ENCODE data around the gene MED27.

The MED27 gene

DNA sequence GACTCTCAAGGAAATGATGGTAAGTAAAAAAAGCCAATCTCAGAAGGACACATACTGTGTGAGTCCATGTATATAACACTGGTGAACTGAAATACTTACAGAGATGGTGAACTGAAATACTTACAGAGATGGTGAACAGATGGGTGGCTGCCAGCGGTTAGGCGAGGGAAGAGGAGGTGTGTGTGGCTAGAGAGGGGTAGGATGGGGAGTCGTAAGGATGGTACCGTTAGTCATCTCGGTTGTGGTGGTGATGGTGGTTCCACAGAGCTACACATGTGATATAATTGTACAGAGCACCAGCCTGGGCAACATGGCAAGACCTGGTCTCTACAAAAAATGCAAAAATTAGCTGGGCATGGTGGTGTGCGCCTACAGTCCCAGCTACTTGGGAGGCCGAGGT, 226.2 kb downstream of the MED27 start:
- DNase-seq (ENCODE audit: low read depth) = no peak

DNA sequence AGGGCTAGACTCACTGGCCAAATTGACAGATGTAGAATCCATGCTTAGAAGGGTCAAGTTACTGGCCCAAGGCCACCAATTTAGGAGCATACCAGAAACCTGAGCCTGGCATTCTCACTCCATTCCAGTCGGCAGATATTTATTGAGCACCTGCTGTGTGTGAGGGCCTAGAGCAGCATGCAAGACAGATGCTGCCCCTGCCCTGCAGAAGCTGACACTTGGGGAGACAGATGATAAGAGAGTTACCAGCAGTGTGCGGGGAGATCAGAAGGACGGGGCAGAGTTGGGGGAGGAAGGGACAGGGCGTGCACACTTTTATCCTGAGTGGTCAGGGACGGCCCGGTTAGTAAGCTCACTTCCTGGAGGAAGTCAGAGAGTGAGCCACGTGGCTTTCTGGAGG, 228.3 kb downstream of the MED27 start:
- no peak for DNase-seq (ENCODE audit: low read depth)

DNA sequence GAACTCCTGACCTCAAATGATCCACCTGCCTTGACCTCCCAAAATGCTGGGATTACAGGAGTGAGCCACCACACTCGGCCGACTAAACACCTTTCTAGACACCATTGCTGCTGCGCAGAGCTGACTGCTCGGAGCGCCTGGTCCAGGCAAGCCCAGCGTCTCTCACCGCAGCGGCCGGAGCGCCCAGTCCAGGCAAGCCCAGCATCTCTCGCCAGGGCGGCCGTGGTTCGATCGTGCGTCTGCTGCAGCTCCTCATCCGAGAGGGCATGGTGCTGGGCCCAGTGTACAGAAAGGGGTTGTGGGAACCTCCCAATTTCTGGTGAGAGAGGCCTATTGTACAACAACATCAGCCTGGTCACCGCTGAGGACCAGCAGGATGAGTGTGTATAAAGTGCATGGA, 230.3 kb downstream of the MED27 start:
- DNase-seq (ENCODE audit: low read depth) = no peak

DNA sequence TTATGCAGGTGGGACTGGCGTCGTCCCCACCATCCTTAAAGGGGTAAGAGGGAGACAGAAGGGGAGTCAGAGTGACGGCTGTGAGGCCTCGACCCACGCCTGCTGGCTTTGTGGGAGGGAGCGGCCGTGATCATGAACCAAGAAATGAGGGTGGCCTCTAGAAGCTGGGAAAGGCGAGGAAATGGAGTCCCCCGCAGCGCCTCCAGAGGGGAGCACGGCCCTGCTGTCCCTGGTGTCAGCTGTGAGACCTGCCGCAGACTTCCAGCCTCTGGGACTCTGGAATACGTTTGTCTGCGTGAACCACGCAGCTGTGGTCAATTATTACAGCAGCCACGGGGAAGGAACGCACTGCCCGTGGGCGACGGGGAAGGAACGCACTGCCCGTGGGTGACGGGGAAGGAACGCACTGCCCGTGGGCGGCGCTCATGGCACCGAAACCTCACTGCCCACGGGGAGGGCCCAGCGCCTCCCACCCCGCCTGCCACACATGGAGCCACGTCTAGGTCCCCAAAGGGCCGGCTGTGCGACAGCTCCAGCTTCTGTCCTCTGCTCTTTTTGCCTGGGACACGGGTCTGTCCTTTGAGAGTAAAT, 231.0 kb downstream of the MED27 start:
- DNase-seq (ENCODE audit: low read depth) = no peak

DNA sequence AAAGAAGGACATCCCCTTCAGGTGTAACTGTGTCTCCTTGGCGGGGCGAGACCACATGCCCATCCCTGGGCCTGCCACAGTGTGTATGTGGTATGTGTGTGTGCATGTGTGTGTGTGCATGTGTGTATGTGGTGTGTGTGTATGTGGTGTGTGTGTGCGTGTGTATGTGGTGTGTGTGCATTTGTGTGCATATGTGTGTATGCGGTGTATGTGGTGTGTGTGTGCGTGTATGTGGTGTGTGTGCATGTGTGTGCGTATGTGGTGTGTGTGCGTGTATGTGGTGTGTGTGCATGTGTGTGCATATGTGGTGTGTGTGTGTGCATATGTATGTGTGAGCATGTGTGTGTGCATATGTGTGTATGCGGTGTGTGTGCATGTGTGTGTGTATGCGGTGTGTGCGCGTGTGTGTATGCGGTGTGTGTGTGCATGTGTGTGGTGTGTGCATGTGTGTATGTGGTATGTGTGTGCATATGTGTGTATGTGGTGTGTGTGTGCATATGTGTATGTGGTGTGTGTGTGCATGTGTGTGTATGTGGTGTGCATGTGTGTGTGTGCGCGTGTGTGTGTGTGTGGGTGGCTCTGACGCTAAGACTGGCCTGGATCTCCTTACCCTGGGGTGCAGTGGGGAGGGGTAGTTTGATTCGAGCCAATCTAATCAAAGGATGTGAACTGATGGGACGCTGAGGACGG, 231.9 kb downstream of the MED27 start:
- no peak for DNase-seq (ENCODE audit: low read depth)

DNA sequence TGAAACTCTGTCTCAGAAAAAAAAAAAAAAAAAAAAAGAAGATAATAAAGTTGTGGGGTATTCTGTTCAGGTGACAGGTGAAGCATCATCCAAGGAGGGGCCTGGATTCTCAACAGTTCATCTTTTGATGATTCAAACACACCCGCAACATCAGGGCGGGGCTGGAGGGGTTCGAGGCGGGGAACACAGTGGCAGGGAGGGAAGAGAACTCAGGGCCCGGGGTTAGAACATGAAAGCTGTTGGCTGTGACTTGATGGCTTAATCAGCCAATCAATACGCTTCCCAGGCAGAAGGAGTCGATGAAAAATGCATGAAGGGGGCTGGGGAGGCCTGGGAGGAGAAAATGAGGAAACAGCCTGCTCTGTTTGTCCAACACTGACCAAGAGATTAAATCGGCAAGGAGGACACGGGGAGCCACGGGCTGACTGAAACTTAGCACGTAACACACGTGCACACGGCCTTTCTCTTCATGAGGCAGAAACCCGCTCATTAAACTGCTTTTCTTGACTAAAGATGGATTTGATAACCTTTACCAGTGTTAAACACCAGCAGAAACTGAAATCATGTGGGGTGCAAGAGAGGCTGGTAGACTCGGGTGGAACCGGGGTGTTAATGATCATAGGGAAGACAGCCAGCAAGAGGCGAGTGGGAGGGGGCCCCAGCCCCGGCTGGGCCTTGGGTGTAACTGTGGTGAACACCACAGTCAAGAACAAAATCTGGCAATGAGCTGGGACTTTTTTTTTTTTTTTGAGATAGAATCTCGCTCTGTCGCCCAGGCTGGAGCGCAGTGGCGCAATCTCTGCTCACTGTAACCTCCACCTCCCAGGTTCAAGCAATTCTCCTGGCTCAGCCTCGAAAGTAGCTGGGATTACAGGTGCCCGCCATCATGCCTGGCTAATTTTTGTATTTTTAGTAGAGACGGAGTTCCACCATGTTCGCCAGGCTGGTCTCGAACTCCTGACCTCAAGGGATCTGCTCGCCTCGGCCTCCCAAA, 234.1 kb downstream of the MED27 start:
- no peak for DNase-seq (ENCODE audit: low read depth)

DNA sequence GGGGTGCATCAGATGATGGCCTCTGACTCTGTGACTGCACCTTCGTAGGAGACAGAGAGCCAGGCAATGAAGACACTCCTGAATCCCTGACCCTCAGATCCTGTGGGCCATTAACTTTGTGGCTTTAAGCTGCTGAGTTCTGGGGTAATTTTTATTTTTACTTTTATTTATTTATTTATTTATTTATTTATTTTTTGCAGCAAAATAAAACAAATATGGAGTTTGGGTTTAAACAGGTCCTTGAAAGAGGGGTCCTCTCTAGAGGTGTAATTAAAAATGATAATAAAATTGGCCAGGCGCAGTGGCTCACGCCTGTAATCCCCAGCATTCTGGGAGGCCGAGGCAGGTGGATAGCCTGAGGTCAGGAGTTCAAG, 234.9 kb downstream of the MED27 start:
- no peak for DNase-seq (ENCODE audit: low read depth)

DNA sequence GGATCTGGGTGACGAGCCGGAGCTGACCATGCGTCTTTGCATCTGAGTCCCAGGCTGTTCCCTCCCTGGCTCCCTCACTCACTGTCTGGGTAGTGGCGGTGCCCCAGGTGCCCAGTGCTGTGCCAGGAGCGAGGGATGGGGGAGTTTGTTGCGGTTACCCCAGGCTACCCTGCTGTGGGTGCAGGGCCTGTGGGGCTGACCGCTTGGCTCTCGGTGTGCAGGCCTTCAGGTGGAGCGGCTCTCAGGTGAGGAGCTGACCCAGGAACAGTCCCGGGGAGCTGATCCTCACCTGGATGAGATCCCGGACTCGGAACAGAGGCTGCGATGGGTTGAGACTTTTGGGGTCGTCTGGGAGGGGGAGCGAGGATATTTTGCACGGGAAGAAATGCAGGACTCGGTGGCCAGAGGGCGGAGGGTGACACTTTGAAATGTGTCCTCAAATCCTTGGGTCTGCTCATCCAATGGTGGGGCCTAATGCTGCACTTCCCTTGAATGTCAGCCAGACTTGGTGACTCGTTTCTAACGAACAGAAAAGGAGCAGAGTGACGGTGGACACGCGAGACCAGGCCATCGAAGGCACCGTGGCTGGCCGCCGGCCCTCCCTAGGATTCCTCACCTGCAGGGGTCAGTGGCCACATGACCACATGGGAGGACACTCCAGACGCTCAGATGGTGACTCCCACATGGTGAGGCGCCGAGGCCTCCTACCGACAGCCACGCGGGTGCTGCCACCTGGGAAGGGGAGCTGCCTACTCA, 235.5 kb downstream of the MED27 start:
- no peak for DNase-seq (ENCODE audit: low read depth)

DNA sequence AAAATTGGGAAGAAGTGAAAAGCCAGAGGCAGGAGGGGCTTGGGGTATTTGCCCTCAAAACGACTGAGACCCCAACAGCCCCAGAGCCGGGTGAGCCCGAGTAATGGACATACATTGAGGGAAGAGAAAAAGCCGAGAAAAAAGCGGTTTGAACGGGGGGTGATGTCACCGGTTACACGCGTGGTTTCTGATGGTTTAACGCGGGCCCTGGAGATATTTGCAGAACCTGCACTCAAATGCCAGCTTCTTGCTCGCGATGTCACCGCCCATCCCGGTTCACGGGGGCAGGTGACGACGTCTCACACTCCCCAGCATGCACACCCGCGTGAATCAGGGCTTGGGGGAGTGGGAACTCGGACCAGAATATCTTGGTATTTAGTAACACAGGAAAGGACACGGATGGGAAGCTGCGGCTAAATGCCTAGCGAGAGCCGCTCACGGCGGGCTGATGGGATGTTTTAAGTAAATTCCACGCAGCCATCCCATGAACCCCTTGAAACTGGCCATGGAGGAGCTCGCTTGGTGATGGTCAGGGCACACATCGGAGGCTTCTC, 237.8 kb downstream of the MED27 start:
- no peak for DNase-seq (ENCODE audit: low read depth)

DNA sequence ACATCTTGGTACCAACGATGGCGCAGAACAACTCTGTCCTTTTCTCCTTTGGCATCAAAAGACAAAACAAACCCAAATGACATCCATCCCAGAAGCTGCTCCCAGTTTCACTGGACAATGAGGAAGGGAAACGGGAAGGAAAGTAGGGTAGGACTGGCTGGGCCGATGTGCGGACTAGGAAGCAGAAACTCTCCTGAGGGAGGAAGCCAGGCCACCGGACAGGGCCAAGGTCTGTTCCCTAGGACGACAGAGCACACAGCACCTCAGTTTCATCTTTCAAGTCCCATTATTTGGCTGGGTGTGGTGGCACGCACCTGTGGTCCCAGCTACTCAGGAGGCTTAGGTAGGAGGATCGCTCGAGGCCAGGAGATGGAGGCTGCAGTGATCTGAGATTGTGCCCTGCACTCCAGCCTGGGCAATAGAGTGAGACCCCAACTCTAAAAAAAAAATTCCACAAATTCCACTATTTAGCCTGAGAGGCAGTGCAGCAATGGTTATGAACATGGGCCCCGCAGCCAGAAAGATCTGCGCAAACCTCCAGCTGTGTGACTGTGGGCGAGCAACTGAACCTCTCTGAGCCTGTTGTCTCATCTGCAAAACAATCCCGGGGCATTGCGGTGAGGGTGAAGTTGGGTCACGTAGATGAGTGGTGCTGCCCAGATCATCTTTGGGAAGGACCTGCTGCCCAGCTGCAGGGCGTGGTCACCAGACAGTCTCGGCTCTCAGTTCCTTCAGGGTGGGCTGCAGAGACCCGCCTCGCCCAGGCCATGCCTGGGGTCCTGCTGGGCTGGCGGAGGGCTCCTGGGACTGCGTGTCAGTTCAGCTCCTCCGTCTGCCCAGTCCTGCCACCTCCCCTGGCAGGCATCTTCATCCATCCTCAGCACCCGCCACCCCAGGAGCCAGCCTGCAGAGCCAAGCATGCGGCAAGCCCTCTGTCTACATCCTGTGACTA, 238.6 kb downstream of the MED27 start:
- DNase-seq (ENCODE audit: low read depth) = no peak

DNA sequence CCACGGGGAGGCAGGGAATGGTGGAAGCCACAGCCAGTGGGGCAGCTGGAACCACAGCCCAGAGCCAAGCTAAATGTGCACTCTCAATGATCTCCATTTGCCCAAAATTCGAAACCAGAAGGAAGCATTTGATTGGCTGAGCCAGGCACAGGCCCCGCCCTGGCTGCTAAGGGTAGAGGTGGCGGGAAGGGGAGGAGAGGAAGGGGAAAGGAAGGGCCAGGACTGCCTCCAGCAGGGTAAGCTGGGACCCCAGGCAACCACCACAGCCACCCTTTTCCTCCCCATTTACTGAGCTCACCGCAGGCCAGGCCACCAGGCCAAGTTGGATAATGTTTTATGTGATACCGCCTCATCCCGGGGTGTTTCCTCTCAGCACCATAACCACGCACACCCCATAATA, 239.4 kb downstream of the MED27 start:
- DNase-seq (ENCODE audit: low read depth) = no peak

DNA sequence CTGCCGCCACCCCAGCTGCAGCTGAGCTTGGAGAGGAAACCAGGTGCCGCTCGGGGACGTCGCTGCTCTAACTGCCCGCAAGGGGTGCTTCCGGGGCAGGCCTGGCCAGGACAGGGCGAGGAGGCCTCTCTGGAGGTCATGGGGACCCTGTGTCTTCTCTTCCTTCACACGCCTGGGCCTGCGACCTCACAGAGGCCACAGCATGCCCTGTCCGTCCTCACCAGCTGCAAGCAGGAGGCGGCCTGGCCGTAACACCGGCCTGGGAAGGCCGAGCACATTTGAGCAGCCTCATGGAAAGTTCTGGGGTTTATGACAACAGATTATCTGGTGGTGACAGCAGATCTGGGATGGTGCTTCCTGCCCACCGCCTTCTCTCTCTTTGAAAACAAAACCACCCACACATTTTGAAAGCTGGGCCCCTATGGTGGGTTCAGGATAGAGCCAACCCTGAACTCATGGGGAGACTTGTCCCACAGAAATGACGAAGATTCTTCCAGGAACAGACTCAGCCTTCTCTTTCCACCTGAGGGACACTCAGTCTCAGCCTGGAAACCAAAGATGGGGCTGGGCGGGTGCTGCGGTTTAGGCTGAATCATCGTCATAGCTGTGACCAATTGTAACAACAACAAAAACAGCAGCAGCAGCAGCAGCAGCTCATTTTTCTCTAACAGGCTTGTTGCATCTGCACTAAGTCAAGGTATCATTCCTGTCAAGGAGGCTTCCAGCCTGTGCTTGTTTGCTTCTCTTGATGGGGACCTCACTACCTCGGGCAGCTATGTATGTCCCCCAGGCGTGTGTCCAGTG, 240.2 kb downstream of the MED27 start:
- DNase-seq (ENCODE audit: low read depth) = no peak

DNA sequence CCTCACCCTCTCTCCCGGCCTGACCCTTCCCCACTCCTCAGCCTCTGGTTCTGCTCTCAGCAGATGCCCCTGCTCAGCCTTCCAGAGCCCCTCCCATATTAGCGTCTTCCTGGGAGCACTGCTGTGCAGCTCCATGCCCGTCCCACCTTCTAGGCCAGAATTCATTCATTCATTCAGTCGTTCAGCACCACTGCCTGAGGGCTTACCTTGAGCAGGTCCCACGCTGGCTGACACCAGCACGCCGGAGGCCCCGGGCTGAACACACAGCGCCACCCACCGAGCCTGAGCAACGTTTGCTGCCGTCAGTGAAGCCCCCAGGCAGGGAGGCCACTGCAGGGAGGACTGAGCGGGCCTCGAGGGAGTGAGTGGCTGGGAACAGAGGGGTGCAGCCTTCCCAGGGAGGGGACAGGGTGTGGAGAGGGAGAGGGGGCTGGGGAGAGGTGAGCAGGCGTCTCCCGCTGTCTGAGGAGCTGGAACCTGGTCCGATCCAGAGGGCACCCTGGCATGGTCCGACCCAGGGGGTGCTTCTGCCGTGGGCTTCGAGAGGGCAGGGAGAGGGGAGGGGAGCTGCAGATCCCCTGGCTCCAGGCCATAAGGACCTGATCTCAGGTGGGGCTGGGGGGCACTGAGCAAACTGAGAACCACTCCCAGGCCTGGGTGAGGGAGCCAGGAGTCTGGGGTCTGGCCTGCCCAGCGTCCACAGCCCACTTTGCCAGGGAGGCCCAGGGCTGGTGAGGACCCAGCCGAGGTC, 241.0 kb downstream of the MED27 start:
- no peak for DNase-seq (ENCODE audit: low read depth)

DNA sequence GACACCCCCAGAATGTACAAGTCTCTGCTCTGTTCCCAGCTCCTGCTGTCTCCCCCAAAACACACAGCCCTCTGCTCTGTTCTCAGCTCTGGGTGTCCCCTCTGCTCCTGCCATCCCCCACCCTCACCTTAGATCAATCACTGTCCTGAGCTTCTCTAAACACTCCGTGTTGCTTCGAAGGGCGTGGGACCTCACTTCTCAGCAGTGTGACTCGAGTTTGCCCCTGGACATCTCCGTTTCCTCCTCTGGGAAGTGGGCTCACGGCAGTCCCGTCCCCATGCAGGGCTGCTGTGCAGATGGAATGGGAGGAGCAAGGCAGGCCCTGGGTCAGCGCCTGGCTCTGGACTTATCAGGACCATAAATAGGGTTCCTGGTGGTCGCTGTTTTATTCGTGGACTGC, 241.8 kb downstream of the MED27 start:
- DNase-seq (ENCODE audit: low read depth) = no peak

DNA sequence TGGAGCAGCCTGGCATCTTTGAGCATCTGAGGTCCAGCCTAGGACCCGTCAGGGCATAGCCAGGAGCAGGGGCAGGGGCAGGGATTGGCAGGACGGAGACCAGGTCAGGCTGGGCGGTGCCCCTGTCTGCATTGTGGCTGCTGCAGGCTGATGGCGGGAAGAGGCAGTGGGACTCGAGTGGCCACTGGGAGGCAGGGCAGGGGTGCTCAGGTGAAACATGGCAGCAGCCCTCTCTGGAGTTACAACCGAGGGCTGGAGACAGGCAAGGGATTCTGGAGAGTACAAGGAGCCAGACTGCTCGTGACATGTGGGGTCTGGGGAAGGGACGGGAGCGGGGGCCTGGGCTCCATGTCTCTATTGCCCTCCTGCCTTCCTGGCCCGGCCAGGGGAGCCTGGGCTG, 242.4 kb downstream of the MED27 start:
- no peak for DNase-seq (ENCODE audit: low read depth)

DNA sequence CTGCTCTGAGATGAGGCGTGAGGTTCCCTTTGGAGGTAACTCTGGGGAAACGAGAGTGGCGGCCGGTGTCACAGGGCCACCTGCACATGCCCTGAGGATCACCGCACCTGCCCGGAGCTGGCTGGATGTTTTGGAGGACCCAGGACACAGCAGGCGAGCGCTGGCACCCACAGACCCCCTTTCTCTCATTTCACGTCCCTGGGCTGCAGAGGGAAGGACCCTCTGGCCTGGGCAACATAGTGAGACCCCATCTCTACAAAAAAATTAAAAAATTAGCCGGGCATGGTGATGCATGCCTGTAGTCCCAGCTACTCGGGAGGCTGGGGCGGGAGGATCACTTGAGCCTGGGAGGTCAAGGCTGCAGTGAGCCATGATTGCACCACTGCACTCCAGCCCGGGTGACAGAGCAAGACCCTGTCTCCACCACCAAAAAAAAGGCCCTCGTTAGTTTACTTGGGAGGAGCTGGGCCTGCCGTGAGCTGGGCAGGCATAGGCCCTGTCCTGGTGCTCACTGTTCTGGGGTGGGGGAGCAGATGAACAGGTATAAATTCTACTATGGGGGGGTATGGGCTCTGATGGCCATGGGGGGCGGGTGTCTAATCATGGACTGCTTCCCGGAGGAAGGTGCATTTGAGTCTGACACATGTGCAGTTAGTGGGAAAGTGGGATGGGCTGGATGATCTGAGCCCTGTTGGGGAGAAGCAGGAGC, 242.9 kb downstream of the MED27 start:
- DNase-seq (ENCODE audit: low read depth) = no peak

DNA sequence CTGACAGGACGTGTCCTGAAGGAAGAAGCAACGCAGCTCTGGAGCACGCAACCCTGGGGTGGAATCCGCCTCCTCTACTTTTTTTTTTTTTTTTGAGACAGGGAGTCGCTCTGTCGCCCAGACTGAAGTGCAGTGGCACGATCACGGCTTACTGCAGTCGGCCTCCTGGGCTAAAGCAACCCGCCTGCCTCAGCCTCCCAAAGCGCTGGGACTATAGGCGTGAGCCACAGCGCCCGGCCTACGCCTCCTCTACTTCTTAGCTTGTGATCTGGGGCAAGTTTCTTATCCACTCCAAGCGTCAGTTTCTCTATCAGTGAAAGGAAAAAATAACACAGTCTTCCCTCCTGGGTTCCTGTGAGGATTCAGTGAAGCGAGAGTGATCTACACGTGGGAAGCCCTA, 243.6 kb downstream of the MED27 start:
- no peak for DNase-seq (ENCODE audit: low read depth)

DNA sequence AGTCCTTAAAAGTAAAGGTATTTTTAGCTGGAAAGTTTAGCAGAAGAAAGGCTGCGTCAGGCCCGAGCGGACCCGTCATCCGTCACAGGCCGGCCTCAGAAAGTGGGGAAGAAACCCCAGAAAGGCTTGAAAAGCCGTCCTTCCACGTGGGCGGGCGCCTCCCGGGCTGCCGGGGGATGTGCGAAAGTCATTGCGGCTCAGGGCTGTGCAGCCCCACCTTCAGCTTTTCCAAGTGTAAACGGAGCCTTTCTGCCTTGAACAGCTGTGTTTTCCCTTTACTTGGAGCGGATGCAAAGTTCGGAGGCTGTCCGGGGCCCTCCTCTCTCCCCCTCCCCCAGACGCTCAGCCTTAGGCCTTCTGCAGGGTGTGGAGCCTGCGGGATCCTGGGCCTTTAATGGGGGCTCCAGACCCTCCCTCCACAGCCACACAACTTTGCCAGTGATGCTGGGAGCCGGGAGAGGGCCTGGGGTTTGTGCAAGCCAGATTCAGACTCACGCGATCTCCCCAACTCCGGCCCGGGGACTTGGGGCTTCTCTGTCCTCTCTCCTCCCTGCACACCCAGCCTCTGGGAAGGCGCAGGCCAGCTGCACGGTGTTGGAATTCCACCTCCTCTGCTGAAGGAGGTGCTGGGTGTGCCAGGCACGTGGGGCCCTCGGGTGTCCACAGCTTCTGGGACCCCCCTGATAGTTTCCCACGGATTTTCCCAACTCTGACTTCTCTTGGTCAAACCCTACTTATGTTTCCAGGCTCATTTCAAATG, 244.3 kb downstream of the MED27 start:
- DNase-seq (ENCODE audit: low read depth) = no peak
